ENCODE data around the gene BAIAP2L1. TPM values are rescaled to one million over a fixed set of nuclear protein-coding genes. Genes with fewer than 3 reads are reported as not detected.

BAIAP2L1 gene
- total and polyA plus RNA-seq, 2 of the 8 experiments (the other 6 are each of a cell fraction or from before 2014, with no cell fraction given) = 19.2 to 42.9 TPM

GRCh38 chr7:98341106-98341505 is 59.8 kb downstream of the BAIAP2L1 start:
- Histone ChIP-seq H3K79me1 (ENCODE audit: low read depth, low read length) (peaks cover 5% of the 10 kb centered on the region; the same call in 1 of the 2 replicates), H3K56ac (replicated peaks; ENCODE audit: insufficient read length, low read depth, low read length) (no peak overlapping the region), H2BK12ac (ENCODE audit: low read depth, low read length) (no peak overlapping the region), H3K79me2 (ENCODE audit: control insufficient read depth in 1 of 2, insufficient read depth in 2 of 2, low read length in 2 of 2) (peaks cover 0 to 18% of the 10 kb centered on the region in 2 experiments; a peak in 1 of 4 replicates), H2BK15ac (ENCODE audit: low read length) (no peak overlapping the region), H3K27me3 (replicated peaks in 1 of 4; ENCODE audit: control insufficient read depth in 3 of 4, extremely low read depth in 1 of 4, insufficient read depth in 3 of 4, low read length in 3 of 4) (no peaks in the 10 kb centered on the region), H3K4me2 (ENCODE audit: insufficient read depth in 1 of 2, low read depth in 2 of 2, low read length in 2 of 2) (no peak overlapping the region), H3K18ac (ENCODE audit: extremely low read depth, low read length) (no peak overlapping the region), H4K5ac (ENCODE audit: insufficient read length, low read depth, low read length) (no peak overlapping the region), H3K9ac (replicated peaks in 1 of 4; ENCODE audit: extremely low read depth in 1 of 4, low read depth in 3 of 4, low read length in 3 of 4) (no peak overlapping the region), H2BK120ac (replicated peaks; ENCODE audit: low read depth, low read length) (no peak overlapping the region), H3K23me2 (ENCODE audit: low read depth, low read length) (no peaks in the 10 kb centered on the region), H3K36me3 (ENCODE audit: control insufficient read depth in 2 of 4, insufficient read depth in 4 of 4, low read length in 3 of 4) (no peaks in the 10 kb centered on the region), H3K27ac (ENCODE audit: low read depth, low read length) (no peak overlapping the region), H4K20me1 (replicated peaks in 1 of 2; ENCODE audit: control insufficient read depth in 1 of 2, insufficient read depth in 2 of 2, low read length in 2 of 2) (peaks cover 0 to 1% of the 10 kb centered on the region in 2 experiments), H3K9me3 (ENCODE audit: insufficient read depth in 2 of 2, low read depth in 1 of 2, low read length in 1 of 2) (no peaks in the 10 kb centered on the region), H2BK5ac (ENCODE audit: low read depth, low read length) (no peak overlapping the region), H3K4ac (replicated peaks; ENCODE audit: insufficient read length, low read depth, low read length) (no peak overlapping the region), H3K4me3 (ENCODE audit: extremely low read depth in 1 of 4, insufficient read depth in 2 of 4, low read depth in 3 of 4, low read length in 4 of 4) (no peak overlapping the region), H3K14ac (ENCODE audit: insufficient read length) (no peak overlapping the region), H4K91ac (replicated peaks; ENCODE audit: insufficient read length, low read length) (no peak overlapping the region), H2AFZ (ENCODE audit: low read length) (no peak overlapping the region), H3K4me1 (replicated peaks in 1 of 4; ENCODE audit: control insufficient read depth in 3 of 4, insufficient read depth in 4 of 4, low read length in 3 of 4) (no peaks in the 10 kb centered on the region), H4K8ac (ENCODE audit: extremely low read depth, insufficient read depth, low read length) (no peak overlapping the region), H2AK5ac (ENCODE audit: low read depth, low read length) (no peak overlapping the region), H2BK20ac (ENCODE audit: low read length) (no peak overlapping the region), H3K23ac (ENCODE audit: insufficient read length) (no peak overlapping the region)
- TF ChIP-seq SP4 (IDR thresholded peaks at IDR 0.05; ENCODE audit: low read length) (no peak), GABPA (IDR thresholded peaks at IDR 0.05; ENCODE audit: borderline replicate concordance, insufficient read depth, low read length) (no peak), RFX5 (IDR thresholded peaks at IDR 0.05; ENCODE audit: borderline replicate concordance, low read depth, low read length) (no peak), KDM1A (IDR thresholded peaks at IDR 0.05; ENCODE audit: borderline replicate concordance, low read length) (no peak), CTCF (IDR thresholded peaks at IDR 0.05; ENCODE audit: control extremely low read depth in 1 of 3, insufficient read depth in 1 of 3, low read depth in 1 of 3, low read length in 3 of 3) (no peak), RBBP5 (IDR thresholded peaks at IDR 0.05; ENCODE audit: borderline replicate concordance, low read depth, low read length) (no peak), USF2 (IDR thresholded peaks at IDR 0.05; ENCODE audit: low read length) (no peak), SIX5 (IDR thresholded peaks at IDR 0.05; ENCODE audit: low read depth, low read length) (no peak), NANOG (IDR thresholded peaks at IDR 0.05; ENCODE audit: insufficient read depth, low read depth, low read length, poor library complexity, severe bottlenecking) (no peak)
- FAIRE-seq (no peak), DNase-seq (ENCODE audit: low read depth in 1 of 2, low spot score in 2 of 2) (no peak)
- ChIA-PET POLR2A (ENCODE audit: partially characterized antibody) (interaction anchor here (0.6 to 1.3 kb wide), 3 partner anchors 15 to 60 kb away, joined by 3 to 4 read pairs (median 3); partner anchors contain the start of gene BAIAP2L1), CTCF (ENCODE audit: partially characterized antibody) (interaction anchor here (0.7 to 0.8 kb wide), 2 partner anchors 14 to 17 kb away, joined by 3 read pairs; no protein-coding TSS in a partner anchor)
- 90% methylated on average over 3 of the region's 3 CpGs; no CpG with 5 or more reads in 1 of the 2 experiments for WGBS, 2 experiments (ENCODE audit: extremely low coverage in 1 of 2, insufficient coverage in 1 of 2, insufficient read length in 1 of 2, insufficient replicate concordance in 2 of 2, low coverage in 1 of 2, low lambda C conversion rate in 2 of 2, missing lambda C conversion rate in 1 of 2)
